Lung microvascular endothelial cell (primary cell): ENCODE results near the gene TMSB4X. TPM values are rescaled to one million over a fixed set of nuclear protein-coding genes. Genes with fewer than 3 reads are reported as not detected.
"Not testable (repeated sequence)": the region's sequence is repeated elsewhere in the genome, so short reads cannot be mapped to it uniquely, and the experiment has no call there.

Experiments used
- DNase-seq, 2 donors: peaks; one replicate each; pipeline versions ENCODE4 v3.0.0 to v3.0.0-alpha.2; 2010; ENCODE audit warnings: low read depth in 2 of 2
- total RNA-seq: library from RNA; depleted of rRNA; stranded (reverse); fragments of >200 nt; gene quantifications from 2 replicates; pipeline ENCODE4 v1.2.1, GENCODE V29; 2014

Gene TMSB4X
- total RNA-seq = 18,253 and 26,169 TPM in 2 replicates

GRCh38 chrX:12974796-12975669 is at the start of gene TMSB4X:
TSS of gene TMSB4X (plus strand) at chrX:12975110.
- DNase-seq = peak; percentile 84 to 88

- no peak for DNase-seq
Observed at GRCh38 chrX:12929701-12930100, 45.2 kb upstream of the TMSB4X start.

- no peak for DNase-seq
Observed at GRCh38 chrX:12930150-12930549, 44.8 kb upstream of the TMSB4X start.

GRCh38 chrX:12932244-12932643 is 42.7 kb upstream of the TMSB4X start:
- DNase-seq = no peak

DNA sequence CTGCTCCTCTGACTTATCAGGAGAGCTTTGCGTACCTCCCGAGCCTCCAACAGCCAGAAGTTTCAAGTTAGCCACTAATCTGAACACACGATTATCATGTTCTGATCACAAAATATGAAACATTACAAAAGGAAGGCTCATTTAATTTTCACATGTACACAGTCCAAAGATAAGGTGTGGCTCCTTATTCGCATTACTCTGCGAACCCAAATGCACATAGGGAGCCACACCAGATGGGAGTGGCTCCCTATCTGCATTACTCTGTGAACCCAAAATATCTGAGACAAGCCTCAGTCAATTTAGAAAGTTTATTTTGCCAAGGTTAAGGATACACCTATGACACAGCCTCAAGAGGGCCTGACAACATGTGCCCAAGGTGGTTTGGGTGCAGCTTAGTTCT is 40.1 kb upstream of the TMSB4X start:
- no peak for DNase-seq

DNA sequence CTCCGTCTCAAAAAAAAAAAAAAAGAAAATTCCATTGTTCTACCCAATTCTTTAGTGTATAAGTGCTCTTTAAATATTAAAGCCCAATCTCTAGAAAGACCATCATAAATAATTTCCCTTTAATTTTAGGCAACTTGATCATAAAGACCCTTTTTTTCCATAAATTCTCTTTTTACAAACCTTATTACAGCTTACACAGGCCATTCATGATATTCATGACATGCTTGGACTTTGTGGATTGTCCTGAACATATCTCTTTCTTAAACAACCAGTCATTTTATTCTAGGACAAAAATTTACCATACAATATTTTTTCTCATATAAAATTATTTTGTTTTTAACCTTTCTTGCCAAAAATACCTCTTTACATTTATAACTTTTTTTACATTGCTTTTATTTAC is 38.0 kb upstream of the TMSB4X start:
- no peak for DNase-seq

- not testable (repeated sequence) for DNase-seq
Observed at GRCh38 chrX:12940471-12940870, 34.4 kb upstream of the TMSB4X start.

GRCh38 chrX:12943592-12943991 is 31.3 kb upstream of the TMSB4X start:
- DNase-seq = not testable (repeated sequence)

DNA sequence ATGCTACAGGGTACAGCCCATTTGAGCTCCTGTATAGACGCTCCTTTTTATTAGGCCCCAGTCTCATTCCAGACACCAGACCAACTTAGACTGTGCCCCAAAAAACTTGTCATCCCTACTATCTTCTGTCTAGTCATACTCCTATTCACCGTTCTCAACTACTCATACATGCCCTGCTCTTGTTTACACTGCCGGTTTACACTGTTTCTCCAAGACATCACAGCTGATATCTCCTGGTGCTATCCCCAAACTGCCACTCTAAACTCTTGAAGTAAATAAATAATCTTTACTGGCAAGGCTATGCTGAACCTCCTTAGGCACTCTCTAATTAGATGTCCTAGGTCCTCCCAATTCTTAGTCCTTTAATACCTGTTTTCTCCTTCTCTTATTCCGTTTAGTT is 30.5 kb upstream of the TMSB4X start:
- DNase-seq = not testable (repeated sequence)

DNA sequence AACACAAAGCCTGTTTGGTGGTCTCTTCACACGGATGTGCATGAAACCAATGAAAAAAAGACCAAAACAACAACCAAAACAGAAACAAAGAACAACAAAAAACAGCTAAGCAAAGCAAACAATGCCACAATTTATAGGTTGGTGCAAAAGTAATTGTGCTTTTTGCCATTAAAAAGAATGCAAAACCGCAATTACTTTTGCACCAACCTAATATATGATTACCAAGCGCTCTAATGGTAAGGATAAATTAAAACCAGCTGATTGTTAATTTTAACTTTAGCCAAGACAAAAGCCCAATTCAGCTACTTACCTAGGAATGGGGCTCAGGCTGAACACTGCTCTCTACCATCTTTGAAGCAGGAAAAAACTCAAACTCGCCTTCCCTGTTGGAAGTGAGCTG is 29.4 kb upstream of the TMSB4X start:
- DNase-seq = no peak

DNA sequence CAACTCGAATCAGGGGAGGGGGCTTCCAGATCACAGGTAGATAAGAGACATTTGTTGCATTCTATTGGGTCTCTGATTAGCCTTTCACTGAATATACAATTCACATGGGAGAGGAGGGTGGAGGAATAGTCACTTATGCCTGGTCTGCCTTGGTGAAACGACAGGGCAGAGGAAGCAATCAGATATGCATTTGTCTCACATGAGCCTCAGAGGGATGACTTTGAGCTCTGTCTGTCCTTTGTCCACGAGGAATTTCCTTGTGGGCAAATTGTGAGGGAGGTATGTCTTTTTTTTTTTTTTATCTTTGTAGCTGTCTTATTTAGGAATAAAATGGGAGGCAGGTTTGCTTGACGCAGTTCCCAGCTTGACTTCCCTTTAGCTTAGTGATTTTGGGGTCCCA is 28.5 kb upstream of the TMSB4X start:
- no peak for DNase-seq

DNA sequence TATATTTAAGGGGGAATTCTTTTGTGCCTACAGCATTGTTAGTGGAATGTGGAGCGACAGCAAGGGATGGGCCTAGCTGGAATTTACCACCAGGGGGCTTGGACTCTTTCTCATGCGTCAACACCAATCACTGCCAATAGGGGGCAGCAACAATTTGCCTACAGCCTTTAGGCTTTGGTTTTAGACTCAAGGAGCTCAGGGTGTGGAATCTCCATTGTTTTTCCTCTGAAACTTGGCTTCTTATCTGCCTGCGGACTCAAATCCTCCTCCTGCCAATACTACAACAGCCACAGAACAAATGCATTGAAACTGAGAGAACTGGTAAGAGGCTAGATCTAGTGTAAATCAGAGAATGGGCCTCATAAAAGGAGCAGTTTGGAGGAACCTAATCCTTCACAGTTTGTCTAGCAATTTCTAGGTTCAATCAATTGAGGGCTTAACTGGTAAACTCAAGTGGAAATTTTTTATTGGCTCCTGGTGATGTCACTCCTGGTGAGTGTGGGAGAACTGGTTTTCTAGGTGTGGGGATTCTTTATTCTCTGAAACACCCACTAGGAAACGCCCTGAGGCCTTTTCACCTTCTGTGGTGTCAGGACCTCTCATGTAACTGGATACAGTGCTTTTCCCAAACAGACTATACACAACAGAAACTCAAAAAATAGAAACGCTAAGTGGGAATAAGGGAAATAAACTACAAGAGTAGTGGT is 27.9 kb upstream of the TMSB4X start:
- peak; percentile 82 to 90 for DNase-seq

DNA sequence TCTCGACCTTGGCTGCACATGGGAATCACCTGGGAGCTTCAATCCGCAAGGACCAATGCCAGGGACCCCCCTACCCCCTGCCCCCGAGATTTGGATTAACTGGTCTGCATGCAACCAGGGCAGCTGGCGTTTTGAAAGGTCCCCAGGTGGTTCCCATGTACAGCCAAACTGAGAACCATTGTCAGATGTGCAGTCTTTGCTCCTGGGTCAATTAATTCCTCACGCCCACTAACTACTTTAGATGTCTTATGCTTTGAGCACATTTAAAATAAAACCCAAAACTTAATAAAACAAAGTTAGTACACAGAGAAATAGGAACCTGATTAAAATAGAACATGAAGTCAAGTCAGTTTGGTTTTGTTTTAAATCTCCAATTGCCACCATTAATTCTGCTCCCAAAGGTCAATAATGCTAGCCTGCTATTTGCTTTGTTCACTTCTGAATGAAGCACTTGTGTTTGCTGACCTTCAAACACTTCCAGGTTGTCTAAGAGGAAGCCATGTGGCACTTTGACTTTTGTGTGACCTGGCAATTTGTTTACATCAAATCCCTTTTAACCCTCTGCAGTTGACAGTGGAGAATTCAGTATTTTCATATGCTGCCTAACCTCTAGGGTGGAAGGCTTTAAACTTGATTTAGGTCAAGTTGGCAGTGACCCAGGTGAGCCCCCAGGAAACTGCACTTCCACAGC is 27.2 kb upstream of the TMSB4X start:
- DNase-seq = no peak

DNA sequence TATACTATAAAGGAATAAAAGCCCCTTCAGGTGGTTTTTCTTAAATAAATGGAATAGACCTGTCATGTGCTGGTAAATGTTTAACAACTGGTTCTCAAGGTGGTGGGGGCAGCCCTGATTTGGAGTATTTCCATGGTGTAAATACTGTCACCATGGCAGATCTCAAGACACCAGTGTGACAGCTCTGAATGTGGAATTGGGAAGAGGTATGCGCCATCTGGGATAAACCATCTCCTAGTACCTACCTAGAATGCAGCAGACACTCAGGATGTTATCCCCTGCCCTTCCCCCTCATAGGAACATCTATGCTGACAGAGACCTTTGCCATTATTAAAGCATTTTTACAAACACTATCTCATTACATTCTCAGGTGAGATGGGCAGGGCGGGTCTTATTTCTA is 26.4 kb upstream of the TMSB4X start:
- DNase-seq = no peak

GRCh38 chrX:12949205-12949926 is 25.5 kb upstream of the TMSB4X start:
- no peak for DNase-seq

DNA sequence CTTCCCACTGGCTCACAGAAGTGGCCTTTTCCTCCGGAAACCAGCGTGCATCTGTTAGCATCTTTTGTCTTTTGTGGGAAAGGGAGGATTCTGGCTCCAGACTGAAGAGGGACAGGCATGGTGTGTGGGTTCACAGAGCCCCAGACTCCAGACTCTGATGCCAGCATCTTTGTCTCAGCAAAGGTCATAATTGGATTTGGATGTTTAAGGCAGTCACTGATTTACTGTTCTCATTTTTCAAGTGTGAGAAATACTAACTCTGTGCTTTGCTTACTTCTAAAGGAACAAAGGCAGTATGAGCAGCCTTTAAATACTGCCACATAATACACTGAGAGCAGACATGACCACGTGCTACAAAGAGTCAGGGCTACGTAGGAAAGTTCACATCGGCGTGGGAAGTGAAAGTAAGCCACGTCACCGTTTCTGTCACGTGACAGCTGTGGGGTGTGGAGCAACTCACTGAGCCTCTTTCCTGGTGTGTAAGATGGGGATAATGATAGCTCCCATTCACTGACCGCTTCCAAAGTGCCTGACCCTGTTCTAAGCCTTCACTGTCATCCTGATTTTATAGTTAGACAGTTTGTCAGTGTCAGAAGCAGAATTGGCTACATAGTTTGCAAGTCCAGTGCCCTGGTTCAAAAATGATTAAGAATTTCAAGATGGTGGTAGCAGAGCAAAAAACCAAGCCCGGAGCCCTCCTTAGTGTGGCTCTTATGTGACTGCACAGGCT is 24.8 kb upstream of the TMSB4X start:
- DNase-seq = peak; percentile 94 to 95

- DNase-seq = peak; percentile 63 to 68
Observed at GRCh38 chrX:12950851-12951594, 23.9 kb upstream of the TMSB4X start.

DNA sequence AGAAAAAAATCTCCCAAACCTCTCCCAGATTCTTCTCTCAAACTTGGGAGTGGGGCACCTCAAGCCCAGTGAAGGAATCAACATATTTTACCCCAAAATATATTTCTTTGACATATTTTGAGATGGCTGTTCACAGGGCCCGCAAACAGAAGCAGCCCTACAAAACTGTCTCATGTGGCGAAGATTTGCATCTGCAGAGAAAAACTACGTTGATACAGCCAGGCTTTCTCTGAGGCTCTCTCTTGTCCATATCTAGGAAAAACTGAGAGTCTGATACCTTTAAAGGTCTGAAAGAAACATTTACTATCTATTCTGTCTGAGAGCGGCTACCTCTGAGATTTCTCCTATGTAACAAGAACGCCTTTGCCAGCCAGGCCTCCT is 23.3 kb upstream of the TMSB4X start:
- DNase-seq = no peak

DNA sequence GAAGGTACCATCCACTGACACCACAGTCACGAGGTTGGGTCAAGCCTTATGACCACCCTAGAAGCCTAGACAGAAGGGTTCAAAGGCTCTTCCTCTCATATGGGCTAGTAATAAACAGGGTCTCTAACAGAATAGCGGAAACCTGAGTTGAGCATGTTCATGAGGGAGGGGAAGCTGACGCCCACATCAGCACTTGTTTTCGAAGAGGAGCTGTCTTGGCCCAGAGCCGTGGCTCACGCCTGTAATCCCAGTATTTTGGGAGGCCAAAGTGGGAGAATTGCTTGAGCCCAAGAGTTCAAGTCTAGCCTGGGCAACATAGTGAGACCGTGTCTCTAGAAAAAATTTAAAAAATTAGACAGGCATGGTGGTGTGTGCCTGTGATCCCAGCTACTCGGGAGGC is 21.5 kb upstream of the TMSB4X start:
- no peak for DNase-seq

DNA sequence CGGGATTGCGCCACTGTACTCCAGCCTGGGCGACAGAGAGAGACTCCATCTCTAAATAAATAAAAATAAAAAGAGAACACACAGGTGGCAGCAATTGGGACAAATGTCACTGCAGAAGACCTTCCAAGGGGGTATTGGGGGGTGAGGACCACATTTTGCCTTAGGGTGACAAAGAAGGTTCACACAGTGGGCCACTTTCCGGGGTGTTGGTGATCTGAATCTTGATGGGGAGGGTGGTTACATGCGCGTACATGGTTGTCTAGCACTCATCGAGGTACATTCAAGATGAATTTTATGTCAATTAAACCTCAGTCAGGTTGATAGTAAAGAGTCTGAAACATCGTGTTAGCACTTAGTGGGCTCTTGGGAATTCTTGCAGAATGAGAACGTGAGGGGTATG is 20.5 kb upstream of the TMSB4X start:
- no peak for DNase-seq
